Stimulated activated naive CD8-positive, alpha-beta T cell treated with anti-CD3 and anti-CD28 coated beads, Interleukin-15, amount 100 ng/mL, for 72 hours (primary cell): ENCODE measurements around the gene POLR1A.
A peak's percentile ranks its signal among the peaks of the same experiment; 100 is the strongest.

Experiments used
- ATAC-seq: fragments of 150-1000 bp; cut with Tn5 transposase; 2 replicates; pipeline ENCODE4 v1.10.0; 2021; ENCODE audit warnings: mild to moderate bottlenecking, moderate library complexity
- DNase-seq, 2 donors: peaks; one replicate each; pipeline ENCODE4 v3.0.0; 2021 to 2022
- H3K27ac Mint-ChIP-seq, 2 donors: one replicate each; pipeline ENCODE4 v1.8.0; 2022; ENCODE audit warnings: mild to moderate bottlenecking in 2 of 2, mixed read lengths in 2 of 2, moderate library complexity in 2 of 2
- H3K27me3 Mint-ChIP-seq: one replicate; pipeline ENCODE4 v1.8.0; 2022; ENCODE audit warnings: mixed read lengths
- H3K4me1 Mint-ChIP-seq: one replicate; pipeline ENCODE4 v1.8.0; 2022; ENCODE audit warnings: mild to moderate bottlenecking, mixed read lengths
- H3K4me3 Mint-ChIP-seq, 2 donors: one replicate each; pipeline ENCODE4 v1.8.0; 2022; ENCODE audit warnings: mild to moderate bottlenecking in 2 of 2, mixed read lengths in 2 of 2, moderate library complexity in 1 of 2
- H3K9me3 Mint-ChIP-seq, 2 donors: one replicate each; pipeline ENCODE4 v1.8.0; 2022; ENCODE audit warnings: mixed read lengths in 2 of 2

The POLR1A gene

DNA sequence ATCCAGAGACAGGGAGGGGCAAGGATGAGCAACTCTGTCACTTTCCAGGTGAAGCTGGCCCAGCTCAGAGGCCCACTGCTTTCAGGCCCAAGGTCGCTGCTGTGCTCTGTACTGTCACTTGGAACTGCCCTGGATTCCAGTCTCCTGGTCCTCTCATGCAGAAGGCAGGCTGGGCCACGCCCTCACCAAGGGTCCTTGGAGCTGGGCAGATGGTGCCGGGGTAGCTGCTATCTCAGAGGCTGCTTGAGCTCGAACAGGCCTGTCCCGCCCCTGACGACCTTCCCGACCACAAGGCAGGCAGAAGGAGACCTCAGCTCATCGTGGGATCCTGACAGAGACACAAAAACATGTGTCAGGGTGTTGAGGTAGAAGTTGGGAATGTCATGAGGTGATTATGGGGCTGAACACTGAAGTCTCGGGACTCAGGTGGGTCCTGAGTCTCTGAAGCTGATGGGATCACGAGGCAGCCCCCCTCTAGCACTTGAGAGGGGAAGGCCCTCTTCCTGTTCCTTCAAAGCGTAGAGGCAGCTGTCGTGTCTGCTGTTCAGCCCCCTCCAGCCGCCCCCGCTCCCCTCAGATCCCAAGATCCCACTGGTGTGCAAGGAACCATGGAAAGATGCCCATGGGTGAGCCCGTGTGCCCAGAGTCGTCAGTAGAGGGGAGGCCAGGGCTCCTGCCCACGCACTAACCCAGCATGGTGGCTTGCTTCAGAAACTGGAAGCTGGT is 78.3 kb downstream of the POLR1A start:
- Mint-ChIP-seq H3K4me3 (no peak overlapping the region), H3K27ac (peak overlapping the region in 1 of 2 donors; percentile 12), H3K4me1 (peaks cover 34% of the 10 kb centered on the region), H3K9me3 (no peaks in the 10 kb centered on the region), H3K27me3 (no peaks in the 10 kb centered on the region)
- no peak for DNase-seq
- ATAC-seq = no peak

DNA sequence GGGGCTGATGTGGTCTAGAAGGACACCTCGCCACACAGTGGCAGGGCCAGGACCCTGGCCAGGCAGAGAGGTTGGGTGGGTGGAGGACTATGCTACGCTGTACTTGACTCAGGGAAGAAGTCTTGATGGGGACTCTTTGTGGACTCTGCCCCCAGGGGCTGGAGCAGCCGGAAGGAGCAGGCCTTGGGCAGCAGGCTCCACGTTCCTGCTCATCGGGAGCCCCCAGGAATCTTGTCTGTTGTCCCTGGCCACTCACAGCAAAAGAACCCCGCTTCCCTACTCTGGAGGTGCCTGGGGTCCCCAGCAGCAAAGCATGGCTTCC is 79.0 kb downstream of the POLR1A start:
- Mint-ChIP-seq H3K4me1 (peaks cover 31% of the 10 kb centered on the region), H3K4me3 (no peak overlapping the region), H3K9me3 (no peaks in the 10 kb centered on the region), H3K27ac (peak overlapping the region in 1 of 2 donors; percentile 54), H3K27me3 (no peaks in the 10 kb centered on the region)
- DNase-seq (no peak), ATAC-seq (no peak)

DNA sequence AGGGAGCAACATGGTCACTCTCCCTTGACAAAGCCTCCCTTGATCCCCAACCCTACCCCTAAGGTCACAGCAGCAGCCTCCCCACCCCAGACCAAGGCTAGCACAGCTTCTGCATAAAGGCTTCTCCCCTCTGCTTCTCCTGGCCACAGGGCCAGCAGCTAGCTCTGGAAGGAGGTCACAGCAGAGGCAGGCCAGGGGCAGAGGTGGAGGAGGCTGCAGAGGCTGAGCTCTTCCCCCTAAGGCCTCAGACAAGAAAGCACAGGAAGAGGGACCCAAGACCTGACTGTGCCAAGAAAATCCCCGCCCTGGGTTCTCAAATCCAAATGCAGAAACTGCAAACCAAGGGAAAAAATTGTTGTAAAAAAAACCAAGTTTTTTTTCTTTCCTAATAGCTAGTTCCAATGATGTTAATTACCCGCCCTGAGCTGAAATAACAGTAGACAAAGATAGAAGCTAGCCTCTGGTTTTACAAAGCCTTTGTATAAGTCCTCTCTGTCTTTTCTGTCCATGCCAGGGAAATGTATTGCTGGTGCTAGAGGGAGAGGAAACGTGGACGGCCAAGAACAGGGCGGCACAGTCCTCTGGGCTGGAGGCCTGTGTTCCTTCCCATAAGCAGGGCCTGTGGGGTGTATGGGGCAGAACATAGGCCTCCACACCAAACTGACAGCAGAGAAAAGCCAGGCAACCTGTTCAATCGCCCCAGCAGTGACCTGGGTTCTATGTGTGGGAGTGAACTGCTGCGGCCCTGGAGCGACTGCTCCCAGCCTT is 79.5 kb downstream of the POLR1A start:
- no peak for ATAC-seq
- Mint-ChIP-seq H3K27ac (peak overlapping the region in 1 of 2 donors; percentile 7), H3K9me3 (no peaks in the 10 kb centered on the region), H3K27me3 (no peaks in the 10 kb centered on the region), H3K4me3 (no peak overlapping the region), H3K4me1 (peaks cover 31% of the 10 kb centered on the region)
- no peak for DNase-seq

DNA sequence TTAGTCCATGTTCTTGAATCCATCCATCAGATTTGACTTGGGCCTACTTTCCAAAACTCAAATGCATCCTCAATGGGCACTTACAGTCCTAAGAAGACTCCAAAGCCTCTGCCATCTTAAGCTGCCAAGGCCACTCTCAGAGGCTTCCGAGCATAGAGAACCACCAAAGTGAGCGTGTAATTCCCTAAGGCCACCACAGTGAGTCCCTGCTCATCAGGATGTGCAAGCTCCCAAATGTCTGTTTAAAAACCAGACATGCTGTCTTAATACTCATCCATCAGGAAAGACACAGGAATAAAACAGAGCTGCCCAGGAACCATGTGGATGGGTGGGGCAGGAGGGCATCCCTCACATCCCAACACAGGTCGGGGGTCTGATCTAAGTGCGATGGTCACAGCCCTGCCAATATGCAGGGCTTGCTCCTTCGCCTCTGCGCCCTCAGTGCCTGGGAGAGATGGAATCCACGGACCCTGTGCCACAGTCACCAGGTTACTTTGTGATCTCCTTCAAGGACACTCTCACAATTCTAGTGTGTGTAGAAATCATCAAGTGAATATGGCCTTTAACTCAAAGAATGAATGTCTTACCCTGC is 80.4 kb downstream of the POLR1A start:
- Mint-ChIP-seq H3K27me3 (no peaks in the 10 kb centered on the region), H3K9me3 (no peaks in the 10 kb centered on the region), H3K27ac (no peak overlapping the region), H3K4me3 (no peak overlapping the region), H3K4me1 (peaks cover 31% of the 10 kb centered on the region)
- no peak for DNase-seq
- no peak for ATAC-seq

DNA sequence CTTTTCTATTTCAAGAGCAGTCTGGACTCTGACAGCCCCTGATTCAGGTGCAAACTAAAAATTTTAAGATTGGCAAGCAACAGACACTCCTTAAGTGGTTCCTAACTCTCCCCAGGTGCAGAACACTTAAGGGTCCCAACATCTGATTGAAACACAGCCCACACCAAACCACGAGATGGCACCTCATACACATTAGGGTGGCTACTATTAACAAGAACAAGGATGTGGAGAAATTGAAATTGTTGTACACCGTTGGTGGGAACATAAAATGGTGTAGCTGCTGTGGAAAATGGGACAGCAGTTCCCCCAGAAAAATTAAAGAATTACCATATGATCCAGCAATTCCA is 82.3 kb downstream of the POLR1A start:
- H3K4me3 Mint-ChIP-seq = no peak overlapping the region
- H3K4me1 Mint-ChIP-seq = peaks cover 31% of the 10 kb centered on the region
- no peak for DNase-seq
- H3K9me3 Mint-ChIP-seq = no peaks in the 10 kb centered on the region
- H3K27ac Mint-ChIP-seq = no peak overlapping the region
- no peaks in the 10 kb centered on the region for H3K27me3 Mint-ChIP-seq
- ATAC-seq = peak; percentile 24

DNA sequence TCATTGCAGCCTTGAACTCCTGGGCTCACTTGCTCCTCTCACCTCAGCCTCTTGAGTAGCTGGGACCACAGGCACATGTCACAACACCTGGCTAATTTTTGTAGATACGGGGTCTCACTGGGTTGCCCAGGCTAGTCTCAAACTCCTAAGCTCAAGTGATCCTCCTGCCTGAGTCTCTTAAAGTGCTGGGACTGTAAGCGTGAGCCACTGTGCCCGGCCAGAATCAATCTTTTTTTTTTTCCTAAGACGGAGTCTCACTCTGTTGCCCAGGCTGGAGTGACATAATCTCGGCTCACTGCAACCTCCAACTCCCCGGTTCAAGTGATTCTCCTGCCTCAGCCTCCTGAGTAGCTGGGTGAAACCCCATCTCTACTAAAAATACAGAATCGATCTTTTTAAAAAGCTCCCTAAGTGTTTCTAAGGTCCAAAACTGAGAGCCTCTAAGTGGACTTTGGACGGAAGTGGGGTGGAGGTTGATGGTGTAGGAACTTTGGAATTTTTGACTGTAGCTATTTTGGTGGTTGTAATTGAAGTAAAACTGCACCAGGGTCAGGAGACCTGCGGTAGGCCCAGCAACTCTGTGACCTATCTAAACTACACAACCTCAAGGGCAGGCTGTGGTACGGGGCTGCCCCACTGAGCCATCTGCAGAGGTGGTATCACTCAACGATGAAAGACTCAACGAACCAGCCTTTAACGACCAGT is 82.9 kb downstream of the POLR1A start:
- Mint-ChIP-seq H3K9me3 (no peaks in the 10 kb centered on the region), H3K27ac (no peak overlapping the region), H3K4me1 (peaks cover 31% of the 10 kb centered on the region), H3K27me3 (no peaks in the 10 kb centered on the region), H3K4me3 (no peak overlapping the region)
- peak; percentile 68 for ATAC-seq
- DNase-seq = no peak

DNA sequence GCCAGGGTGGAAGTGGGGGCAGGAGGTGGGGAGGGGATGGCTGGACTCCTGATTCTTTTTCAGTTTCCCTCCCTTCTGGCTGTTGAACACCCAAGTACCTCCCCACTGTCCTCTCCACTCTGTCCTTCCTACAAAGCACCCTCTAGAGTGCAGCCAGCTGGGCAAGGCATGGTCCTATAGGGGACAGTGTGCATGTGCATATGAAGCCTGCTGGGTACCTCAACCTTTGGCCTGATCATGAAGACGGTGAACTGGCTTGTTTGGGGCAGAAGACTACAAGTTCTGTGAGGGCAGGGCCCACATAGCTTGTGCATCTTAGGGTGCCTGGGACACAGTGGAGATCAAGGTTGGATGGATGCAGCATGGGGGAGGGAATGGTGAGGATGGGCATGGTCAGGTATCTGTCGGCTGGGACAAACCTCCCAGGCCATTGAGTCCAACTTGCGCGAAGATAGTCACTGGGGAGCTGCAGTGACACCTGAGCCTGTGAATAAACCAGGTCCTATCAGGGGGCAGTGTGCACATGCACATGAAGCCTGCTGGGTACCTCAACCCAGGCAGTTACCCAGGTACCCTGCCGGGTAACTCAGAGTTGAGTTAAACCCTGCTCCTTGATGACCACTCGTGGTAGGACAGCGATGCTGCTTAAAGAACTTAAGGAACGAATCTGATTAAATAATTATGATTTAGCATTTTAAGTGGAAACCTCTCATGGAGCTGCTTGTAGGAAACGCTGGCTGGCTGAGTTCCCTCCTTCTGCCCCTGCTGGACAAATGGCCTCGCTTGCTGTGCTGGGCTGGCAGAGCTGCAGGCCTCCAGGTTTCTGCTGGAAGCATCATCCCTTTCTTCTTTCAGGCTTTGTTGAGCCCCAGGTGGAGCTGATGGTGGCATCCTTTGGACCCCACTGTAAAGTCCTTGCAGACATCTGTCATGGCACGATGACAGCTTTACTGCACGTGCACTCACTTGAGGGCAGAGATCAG is 84.0 kb downstream of the POLR1A start:
- Mint-ChIP-seq H3K4me1 (peaks cover 32% of the 10 kb centered on the region), H3K27me3 (no peaks in the 10 kb centered on the region), H3K27ac (no peak overlapping the region), H3K9me3 (no peaks in the 10 kb centered on the region), H3K4me3 (no peak overlapping the region)
- DNase-seq (no peak), ATAC-seq (no peak)

DNA sequence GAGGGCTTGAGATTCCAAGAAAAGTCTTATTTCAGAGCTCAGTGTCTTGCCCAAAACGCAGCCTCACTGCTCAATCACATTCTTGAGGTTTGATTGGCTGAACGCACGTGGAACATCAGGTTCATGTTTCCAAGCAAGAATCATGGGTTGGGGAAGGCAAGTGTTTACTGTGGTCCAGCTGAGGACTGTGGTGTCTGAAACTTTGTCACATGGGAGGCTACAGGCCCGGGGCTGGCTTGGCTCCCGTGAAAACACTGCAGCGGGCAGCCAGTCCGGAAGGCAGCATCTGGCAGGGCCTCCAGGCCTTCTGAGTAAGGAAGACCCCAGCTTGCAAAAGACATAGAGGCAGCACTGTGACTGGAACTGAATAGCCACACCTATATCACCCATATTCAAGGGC is 84.7 kb downstream of the POLR1A start:
- Mint-ChIP-seq H3K4me3 (no peak overlapping the region), H3K9me3 (no peaks in the 10 kb centered on the region), H3K4me1 (peaks cover 26% of the 10 kb centered on the region), H3K27ac (no peak overlapping the region), H3K27me3 (no peaks in the 10 kb centered on the region)
- no peak for ATAC-seq
- no peak for DNase-seq

DNA sequence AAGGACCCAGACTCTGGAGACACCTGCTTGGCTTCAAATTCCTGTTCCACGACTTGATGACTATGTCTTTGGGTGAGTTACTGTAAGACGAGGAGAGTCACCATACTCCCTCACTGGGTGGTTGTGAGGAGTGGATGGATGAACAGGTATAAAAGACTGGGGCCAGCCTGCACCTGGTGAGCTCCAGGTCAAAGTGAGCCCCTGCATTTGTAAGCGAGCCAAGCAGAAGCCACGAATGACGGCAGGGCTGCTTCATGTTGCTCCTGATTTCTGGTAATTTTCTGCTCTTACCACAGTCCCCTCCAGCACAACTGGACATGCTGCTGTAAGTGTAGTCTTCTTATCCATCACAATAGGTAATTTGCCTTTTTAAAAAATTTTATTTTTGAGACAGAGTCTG is 86.6 kb downstream of the POLR1A start:
- no peak for ATAC-seq
- no peaks in the 10 kb centered on the region for H3K27me3 Mint-ChIP-seq

DNA sequence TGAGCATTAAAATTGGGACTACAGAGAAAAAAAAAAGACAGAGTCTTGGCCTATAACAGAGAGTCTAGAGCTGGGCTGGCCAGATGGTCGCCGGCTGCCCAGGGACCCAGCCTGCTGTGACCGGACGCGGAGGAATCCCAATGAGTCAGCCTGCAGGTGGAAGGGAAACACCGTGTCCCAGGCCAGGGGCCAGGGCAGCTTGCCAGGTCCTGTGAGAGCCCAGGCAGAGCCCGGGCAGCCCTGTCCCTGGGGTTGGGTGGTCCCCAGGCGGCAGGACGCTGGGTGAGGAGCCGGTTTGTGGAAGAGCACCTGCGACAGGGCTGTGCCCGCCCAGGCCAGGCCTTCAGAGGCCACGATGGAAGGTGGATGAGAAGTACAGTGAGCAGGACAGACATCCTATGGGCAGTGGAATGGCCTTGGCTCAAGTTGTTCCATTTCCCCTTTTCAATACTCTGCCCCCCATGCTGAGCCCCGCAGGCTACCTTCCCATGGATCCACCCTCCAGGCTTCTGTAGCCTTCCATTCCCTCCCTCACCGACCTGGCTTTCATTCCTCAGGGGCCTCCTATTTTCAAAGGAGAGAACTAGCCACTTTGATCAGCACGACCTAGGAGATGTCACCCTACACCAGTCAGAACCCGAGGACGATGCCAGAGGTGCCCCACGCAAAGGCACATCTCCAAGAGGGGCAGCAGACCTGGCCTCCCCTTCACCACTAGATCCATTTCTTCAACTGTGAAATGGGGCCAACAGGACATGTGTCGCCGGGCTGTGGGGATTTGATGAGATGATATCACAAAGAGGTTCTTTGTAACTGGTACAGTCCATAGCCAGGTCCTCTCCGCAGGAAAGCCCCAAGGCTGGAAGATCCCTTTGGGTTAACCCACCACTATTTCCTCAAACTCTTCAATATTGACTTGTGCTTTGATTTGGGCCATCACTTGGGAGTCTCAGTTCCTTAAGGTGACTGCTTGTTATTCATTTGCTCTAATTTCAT is 87.5 kb downstream of the POLR1A start:
- Mint-ChIP-seq H3K27me3 (no peaks in the 10 kb centered on the region), H3K9me3 (peaks cover 12 to 18% of the 10 kb centered on the region in 2 donors), H3K27ac (peak overlapping the region in 1 of 2 donors; percentile 37), H3K4me1 (peaks cover 17% of the 10 kb centered on the region), H3K4me3 (no peak overlapping the region)
- ATAC-seq (no peak), DNase-seq (no peak)

More for the DNA sequence above, 86.6 kb downstream of the POLR1A start:
- no peak for DNase-seq
- Mint-ChIP-seq H3K9me3 (peaks cover 6 to 10% of the 10 kb centered on the region in 2 donors), H3K4me3 (no peak overlapping the region), H3K4me1 (peaks cover 24% of the 10 kb centered on the region), H3K27ac (no peak overlapping the region)

DNA sequence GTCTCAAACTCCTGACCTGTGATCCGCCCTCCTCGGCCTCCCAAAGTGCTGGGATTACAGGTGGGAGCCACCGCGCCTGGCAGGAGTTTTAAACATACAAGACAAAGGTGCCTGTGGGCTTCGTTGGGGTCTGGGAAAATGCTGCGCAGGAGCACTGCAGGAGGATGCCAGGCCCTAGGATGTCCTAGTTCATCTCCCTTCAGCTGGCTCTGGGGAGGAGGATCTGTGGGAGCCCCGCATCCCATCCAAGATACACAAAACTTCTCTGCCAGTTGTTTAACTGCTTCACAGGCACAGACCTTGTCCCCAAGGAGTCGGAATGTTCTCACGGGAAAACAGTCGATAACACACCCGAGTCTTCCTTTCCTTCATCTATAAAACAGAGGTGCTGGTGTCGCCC is 89.1 kb downstream of the POLR1A start:
- peaks cover 9% of the 10 kb centered on the region for H3K4me1 Mint-ChIP-seq
- DNase-seq (no peak), ATAC-seq (no peak)
- H3K27ac Mint-ChIP-seq = peak overlapping the region in 1 of 2 donors; percentile 67
- H3K9me3 Mint-ChIP-seq = peaks cover 12 to 18% of the 10 kb centered on the region in 2 donors
- H3K4me3 Mint-ChIP-seq = no peak overlapping the region
- no peaks in the 10 kb centered on the region for H3K27me3 Mint-ChIP-seq

DNA sequence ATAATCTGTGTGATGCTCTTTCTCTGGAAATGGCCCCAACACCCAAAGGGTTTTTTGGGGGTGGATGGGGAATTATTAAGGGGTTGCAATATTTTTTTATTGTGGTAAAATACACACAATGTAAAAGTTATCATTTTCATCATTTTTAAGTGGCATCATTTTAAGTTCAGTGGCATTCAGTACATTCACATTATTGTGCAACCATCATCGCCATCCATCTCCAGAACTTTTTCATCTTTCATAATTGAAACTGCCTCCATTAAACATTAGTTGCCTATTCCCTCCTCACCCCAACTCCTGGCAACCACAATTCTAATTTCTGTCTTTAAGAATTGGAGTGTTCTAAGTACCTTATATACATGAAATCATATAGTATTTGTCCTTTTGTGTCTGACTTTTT is 90.0 kb downstream of the POLR1A start:
- Mint-ChIP-seq H3K27ac (no peak overlapping the region), H3K4me1 (peaks cover 9% of the 10 kb centered on the region), H3K27me3 (no peaks in the 10 kb centered on the region), H3K9me3 (peaks cover 12 to 18% of the 10 kb centered on the region in 2 donors), H3K4me3 (no peak overlapping the region)
- DNase-seq = no peak
- ATAC-seq = no peak

DNA sequence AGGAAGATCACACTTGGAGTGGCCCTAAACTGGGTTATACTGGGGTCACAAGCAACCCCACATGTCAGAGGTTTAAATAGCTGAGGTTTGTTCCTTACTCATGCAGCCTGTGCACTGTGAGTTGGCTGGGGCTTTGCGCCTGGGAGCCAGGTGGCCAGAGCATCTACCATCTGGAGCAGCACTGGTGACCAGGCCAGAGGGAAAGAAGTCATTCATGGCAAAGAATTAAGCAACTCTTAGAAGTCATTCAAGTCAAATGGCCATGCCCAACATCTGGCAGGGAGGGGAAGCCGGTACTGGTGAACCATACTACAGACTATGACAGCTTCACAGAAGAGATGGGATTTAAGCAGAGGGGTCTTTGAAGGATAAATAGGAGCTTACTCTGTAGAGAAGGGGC is 90.7 kb downstream of the POLR1A start:
- no peak overlapping the region for H3K27ac Mint-ChIP-seq

DNA sequence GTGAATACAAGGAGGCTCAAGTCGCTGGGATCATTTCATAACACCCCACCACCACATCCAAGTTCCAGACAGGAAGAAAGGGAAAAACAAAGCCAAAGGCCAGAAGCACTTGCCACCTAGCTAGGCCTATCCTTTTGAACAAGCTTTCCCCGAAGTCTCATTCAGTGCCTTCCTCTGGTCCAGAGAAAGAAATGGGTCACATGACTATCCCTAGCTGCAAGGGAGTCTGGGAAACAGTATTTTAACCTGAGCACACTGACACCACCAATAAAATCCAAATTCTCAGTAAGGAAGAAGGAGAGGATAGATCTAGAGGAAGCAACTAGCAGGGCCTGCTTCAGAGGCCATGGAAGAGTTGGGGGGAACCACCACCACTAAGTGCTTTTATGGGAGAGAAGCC is 91.2 kb downstream of the POLR1A start:
- Mint-ChIP-seq H3K27me3 (no peaks in the 10 kb centered on the region), H3K4me3 (no peak overlapping the region), H3K27ac (peak overlapping the region in 1 of 2 donors; percentile 28), H3K4me1 (peaks cover 9% of the 10 kb centered on the region), H3K9me3 (peaks cover 12 to 18% of the 10 kb centered on the region in 2 donors)
- DNase-seq = no peak
- no peak for ATAC-seq

More for the DNA sequence above, 90.7 kb downstream of the POLR1A start:
- DNase-seq (no peak), ATAC-seq (no peak)
- Mint-ChIP-seq H3K4me1 (peaks cover 9% of the 10 kb centered on the region), H3K9me3 (peaks cover 12 to 18% of the 10 kb centered on the region in 2 donors), H3K4me3 (no peak overlapping the region), H3K27me3 (no peaks in the 10 kb centered on the region)
